Stimulated activated CD8-positive, alpha-beta memory T cell treated with anti-CD3 and anti-CD28 coated beads, Interleukin-4, amount 100 ng/mL, for 1 hour (primary cell): ENCODE data around the gene KATNAL2.
"Not testable (repeated sequence)": the region's sequence is repeated elsewhere in the genome, so short reads cannot be mapped to it uniquely, and the experiment has no call there.

Experiments
- DNase-seq, 2 donors: peaks; one replicate each; pipeline ENCODE4 v3.0.0-alpha.2; 2020; ENCODE audit warnings: low read depth in 2 of 2, low spot score in 1 of 2

KATNAL2 gene

GRCh38 chr18:47030887-47031286 lies 113.5 kb downstream of the KATNAL2 start:
- DNase-seq, result not testable (repeated sequence)

DNA sequence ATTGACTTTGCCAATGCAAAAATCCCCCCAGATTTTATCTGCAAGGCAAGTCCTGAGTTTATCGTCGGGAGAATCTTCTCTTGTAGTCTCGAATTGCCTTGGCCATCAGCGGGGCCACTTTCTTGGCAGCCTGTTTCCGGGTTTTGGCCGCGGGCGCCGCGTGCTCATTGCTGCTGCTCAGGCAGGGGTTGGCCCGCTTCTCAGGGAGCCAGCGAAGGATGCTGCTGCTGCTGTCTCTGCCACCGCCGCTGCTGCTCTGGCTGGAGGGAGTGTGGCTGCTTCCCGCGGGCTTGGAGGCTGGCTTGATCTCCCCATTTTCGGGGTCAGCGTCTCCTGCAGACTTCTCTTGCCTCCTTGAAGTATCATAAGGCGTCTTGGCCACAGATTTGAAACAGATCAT lies 115.5 kb downstream of the KATNAL2 start:
- no peak for DNase-seq

DNA sequence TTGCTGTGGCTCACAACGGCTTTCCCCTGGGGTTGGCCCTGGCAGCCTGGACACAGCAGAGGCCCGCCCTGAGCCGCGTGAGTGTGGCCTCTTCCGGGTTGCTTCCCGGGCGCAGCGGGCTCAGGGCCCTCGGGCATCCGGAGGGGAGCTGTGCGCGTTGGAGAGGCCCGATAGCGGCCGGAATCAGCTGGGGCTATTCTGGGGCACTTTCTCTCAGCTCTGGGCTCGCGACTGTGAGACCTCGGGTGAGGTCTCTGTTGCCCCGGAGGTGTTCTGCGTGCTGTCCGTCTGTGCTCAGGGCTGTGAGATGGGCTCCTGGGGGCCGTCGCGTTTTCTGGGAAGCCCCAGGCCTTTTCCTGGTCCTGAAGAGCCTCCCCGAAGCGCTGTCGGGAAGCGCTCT lies 117.2 kb downstream of the KATNAL2 start:
- not testable (repeated sequence) for DNase-seq

DNA sequence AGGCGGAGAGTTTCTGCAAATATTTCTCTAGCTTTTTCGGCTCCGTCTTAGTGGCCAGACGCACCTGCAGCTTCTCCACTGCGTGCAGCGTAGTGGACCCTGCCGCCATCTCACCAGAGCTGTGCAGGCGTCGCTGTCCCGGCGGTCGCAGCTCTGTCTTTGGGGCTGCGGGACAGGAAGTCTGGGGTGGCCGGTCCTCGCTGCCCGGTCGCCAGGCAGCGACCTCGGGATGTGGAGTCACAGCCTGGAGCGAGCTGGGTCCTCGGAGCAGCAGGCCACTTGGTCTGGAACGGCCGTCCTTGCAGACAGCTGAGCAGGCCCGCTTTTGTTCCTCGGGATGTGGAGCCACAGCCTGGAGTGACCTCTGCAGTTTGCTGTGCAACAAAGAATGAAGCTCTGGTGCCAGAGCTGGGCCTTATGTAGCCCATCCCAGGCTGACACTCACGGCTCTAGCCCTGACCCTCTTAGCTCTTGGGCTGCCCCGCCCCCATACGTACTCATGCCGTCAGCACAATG lies 117.8 kb downstream of the KATNAL2 start, which contains the start of gene ELOA2:
Gene ELOA2, minus strand, starts transcription at position 466 of the 516 bp plus-strand sequence. Its CDS starts 357 bp downstream, at position 109.
- DNase-seq, result no peak

- DNase-seq, result no peak
Observed at GRCh38 chr18:47036298-47036874, 119.0 kb downstream of the KATNAL2 start.

- DNase-seq, result no peak
Observed at GRCh38 chr18:47036927-47037578, 119.7 kb downstream of the KATNAL2 start.

DNA sequence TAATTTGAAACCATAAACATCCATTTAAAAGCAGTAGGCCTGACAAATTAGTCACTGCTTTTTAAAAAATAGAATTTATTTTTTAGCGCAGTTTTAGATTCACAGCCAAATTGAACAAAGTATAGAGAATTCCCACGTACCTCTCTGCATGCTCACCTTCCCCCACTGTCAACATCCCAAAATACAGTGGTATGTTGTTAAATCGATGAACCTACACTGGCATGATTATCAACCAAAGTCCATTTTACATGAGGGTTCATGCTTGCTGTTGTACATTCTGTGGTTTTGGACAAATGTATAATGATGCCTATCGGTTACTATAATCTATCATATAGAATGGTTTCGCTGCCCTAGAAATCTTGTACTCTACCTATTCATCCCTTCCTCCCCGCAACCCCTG lies 123.6 kb downstream of the KATNAL2 start:
- DNase-seq, result no peak

GRCh38 chr18:47050468-47050867 lies 133.1 kb downstream of the KATNAL2 start:
- no peak for DNase-seq

DNA sequence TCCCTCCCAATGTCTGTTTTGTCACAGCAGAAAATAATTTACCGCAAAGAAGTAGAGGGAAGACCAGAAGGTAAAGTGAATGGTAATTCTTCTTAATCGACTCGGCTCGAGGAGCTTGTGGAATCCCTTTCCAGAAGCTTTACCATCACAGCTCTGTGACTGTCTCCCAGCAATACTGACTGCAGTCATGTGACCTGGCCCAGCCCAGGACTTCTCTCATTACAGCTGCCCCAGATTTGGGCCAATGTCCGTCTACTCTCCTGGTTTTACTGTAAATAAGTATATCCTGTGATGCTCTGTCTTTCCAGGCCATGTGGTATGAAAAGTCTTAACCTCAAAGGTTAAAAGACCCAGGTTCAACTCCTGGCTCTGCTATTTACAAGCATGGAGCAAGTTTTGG lies 137.0 kb downstream of the KATNAL2 start:
- no peak for DNase-seq

DNA sequence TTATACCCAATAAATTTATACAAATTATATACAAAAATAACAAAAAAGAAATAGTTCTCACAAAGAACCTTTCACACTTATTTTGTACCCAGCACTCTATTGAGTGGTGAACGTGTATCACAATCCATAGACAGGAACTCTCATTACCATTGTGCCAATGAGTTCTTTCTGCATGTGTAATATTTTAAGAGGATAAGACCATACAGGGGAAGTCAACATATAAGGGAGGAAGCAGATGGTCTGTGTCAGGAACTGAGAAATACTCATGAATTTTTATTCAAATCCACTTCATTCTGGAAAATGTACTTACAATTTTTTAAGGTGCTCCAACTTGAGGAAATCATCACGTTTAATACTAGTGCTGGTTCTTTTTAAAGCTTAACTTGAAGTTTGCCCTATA lies 145.1 kb downstream of the KATNAL2 start:
- no peak for DNase-seq

DNA sequence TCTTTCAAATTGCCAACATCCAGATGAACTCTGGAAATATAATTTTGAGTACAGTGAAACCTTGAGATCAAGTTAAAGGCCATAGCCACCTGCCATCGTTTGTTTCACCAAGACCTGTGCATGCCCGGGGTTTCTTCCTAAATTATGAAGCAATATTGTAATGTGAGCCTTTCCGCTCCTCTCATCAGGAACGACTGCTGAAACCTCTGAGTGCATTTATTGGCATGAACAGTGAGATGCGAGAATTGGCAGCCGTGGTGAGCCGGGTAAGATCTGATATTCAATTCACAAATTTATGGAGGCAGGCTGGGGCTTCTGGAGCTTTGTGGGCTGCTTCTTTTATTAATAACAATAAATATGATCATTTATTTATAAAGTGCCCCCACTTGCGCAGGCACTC lies 145.7 kb downstream of the KATNAL2 start:
- DNase-seq, result no peak

GRCh38 chr18:47067648-47068047 lies 150.2 kb downstream of the KATNAL2 start:
- DNase-seq, result no peak

DNA sequence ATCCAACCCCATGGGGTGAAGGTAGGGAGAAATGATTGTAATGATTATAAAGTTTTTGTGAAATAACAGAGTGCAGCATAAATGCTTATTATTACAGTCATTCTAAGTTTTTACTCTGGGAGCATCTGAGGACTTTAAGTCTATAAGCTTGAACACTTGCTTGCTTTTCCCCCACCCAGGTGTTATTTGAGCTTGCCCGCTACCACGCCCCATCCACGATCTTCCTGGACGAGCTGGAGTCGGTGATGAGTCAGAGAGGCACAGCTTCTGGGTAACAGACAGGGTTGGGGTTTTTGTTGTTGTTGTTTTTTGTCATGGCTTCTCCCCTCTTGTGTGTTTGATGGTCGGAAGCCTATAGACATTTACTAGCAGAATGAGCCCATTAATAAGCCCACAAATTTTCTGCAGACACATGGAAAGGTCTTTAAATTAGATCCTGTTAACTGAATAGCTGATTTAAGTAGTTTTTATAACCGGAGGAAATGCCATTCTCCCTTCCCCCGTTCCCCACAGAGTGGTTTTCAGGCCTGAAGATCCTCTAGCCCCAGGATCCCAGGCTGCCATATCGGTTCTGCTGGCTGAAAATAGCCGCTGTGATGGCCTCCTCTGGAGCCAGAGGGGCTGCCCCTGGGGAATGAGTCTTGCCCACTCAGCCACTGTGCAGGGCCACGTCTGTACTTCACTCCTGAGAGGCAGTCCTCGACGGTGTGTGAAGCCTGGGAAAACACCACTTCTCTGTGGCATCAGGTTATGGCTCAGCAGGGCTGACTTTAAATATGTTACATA lies 157.9 kb downstream of the KATNAL2 start:
- DNase-seq, result no peak

DNA sequence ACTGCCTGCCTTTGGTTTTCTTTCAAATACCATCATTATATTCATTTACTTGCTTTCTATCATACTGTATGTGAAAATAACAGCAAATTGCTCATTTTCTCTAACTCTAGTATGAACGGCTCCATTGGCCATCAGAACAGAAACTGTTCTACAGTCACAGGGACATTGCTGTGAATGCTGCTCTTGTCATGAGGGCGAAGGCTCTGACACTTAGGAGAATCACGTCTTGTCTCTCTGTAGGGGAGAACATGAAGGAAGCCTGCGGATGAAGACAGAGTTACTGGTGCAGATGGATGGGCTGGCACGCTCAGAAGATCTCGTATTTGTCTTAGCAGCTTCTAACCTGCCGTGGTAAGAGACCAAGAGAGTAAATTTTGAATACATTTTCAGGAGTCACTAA lies 159.7 kb downstream of the KATNAL2 start:
- DNase-seq, result no peak

GRCh38 chr18:47080872-47081271 lies 163.5 kb downstream of the KATNAL2 start:
- no peak for DNase-seq

DNA sequence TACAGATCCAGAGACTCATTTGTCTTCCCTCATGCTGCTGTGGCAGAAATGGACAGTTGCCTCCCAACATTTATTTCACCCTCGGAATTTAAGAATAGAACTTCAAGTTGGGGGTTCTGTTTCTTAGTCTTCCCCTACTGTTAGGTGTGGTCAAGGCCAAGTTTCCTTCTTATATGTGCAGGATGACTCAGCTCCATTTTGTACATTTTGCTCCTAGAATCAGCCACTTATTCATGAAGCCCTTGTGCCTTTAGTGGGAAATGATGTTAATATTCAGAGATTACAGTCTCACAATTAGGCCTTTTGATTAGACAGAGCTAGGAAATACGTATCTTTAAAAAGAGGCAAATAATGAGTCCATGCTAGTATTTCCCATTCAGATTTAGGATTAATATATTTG lies 164.2 kb downstream of the KATNAL2 start:
- no peak for DNase-seq

DNA sequence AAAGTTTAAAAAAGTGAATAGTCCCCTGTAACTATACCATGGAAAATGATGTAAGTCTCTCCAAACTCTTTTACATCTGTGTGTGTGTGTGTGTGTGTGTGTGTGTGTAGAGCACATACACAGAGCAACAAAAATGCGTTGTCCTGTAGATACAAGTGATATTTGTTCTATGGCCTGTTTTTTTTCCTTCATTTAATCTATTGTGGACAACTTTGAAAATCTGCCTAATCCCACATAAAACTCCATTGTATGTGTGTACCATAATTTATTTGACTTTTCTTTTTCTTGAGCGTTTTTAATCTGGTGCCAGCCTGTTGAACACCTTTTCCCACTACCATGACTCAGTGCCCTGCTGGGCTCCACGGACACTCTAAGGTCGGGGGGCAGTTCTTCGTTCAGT lies 170.3 kb downstream of the KATNAL2 start:
- DNase-seq, result no peak

DNA sequence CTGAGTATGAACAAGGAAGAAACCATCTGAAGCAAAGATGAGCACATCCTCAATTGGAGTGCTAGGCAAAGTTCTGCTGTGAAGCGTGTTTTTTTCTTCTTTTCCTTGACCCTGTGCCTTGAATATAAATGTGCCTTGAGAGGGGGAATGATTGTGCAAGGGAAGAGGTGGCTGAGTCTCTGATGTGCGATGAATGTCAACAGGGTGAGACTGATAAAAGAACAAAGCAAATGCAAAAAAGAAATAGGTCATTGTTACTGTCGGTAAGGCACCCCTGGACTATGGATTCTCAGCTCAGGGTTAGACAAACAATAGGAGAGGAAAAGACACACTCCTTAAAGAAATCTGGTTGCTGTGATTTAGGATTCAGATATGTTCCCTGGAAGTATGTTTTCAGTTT lies 178.4 kb downstream of the KATNAL2 start:
- no peak for DNase-seq

GRCh38 chr18:47100212-47100831 lies 182.9 kb downstream of the KATNAL2 start:
- DNase-seq, result peak; percentile 14 to 27

GRCh38 chr18:47108373-47108772 lies 191.0 kb downstream of the KATNAL2 start:
- DNase-seq, result no peak

DNA sequence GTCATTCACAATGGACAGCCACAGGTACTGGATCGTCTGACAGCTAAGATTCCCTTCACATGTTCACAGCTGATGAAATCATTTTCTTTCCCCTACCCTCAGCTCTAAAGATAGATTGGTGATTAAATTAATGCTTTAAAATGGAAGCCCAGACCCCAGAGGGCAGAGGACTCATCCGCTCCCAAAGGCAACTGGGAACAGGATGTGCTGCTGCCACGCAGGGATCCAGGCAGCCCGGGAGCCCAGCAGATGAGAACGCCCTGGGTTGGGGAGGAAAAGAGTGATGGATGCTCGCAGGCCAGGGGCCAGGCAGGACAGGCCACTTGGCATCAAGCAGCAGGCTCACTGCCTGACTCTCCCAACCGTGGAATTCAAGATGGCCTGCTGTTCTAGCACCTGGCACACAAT lies 191.6 kb downstream of the KATNAL2 start:
- no peak for DNase-seq

GRCh38 chr18:47109720-47110119 lies 192.3 kb downstream of the KATNAL2 start:
- no peak for DNase-seq
